Stimulated activated CD4-positive, alpha-beta T cell treated with anti-CD3 and anti-CD28 coated beads, Interleukin-4, amount 100 ng/mL, for 48 hours (primary cell): Measurements from ENCODE around the gene FBXW10.
"Not testable (repeated sequence)": the region's sequence is repeated elsewhere in the genome, so short reads cannot be mapped to it uniquely, and the experiment has no call there.

Experiments
- DNase-seq, 2 donors: peaks; one replicate each; pipeline ENCODE4 v3.0.0-alpha.2; 2020; ENCODE audit warnings: low read depth in 2 of 2

The FBXW10 gene

GRCh38 chr17:18743699-18744421 is at the start of gene FBXW10:
TSS of gene FBXW10 (plus strand) at chr17:18744054. CDS start at chr17:18744245, 191 bp downstream.
- not testable (repeated sequence) for DNase-seq

- not testable (repeated sequence) for DNase-seq
These were observed 48.7 kb upstream of the FBXW10 start for GRCh38 chr17:18695143-18695542.

GRCh38 chr17:18698473-18699103 is 45.3 kb upstream of the FBXW10 start:
- not testable (repeated sequence) for DNase-seq

- DNase-seq = not testable (repeated sequence)
These were observed 37.9 kb upstream of the FBXW10 start for GRCh38 chr17:18705955-18706354.

GRCh38 chr17:18708215-18708614 is 35.6 kb upstream of the FBXW10 start:
- DNase-seq = not testable (repeated sequence)

GRCh38 chr17:18712354-18712999 is 31.4 kb upstream of the FBXW10 start:
- peak; percentile 32 to 45 for DNase-seq

- not testable (repeated sequence) for DNase-seq
These were observed 25.0 kb upstream of the FBXW10 start for GRCh38 chr17:18718643-18719427.

- DNase-seq = not testable (repeated sequence)
These were observed 24.3 kb upstream of the FBXW10 start for GRCh38 chr17:18719428-18720110.

GRCh38 chr17:18721775-18722547 is 21.9 kb upstream of the FBXW10 start:
- not testable (repeated sequence) for DNase-seq

GRCh38 chr17:18722612-18723011 is 21.2 kb upstream of the FBXW10 start:
- not testable (repeated sequence) for DNase-seq

GRCh38 chr17:18723509-18723908 is 20.3 kb upstream of the FBXW10 start:
- DNase-seq = not testable (repeated sequence)

- DNase-seq = not testable (repeated sequence)
These were observed 11.4 kb upstream of the FBXW10 start for GRCh38 chr17:18732438-18732837.

GRCh38 chr17:18733350-18733749 is 10.5 kb upstream of the FBXW10 start:
- not testable (repeated sequence) for DNase-seq

GRCh38 chr17:18739616-18740391 is 4.0 kb upstream of the FBXW10 start:
- DNase-seq = not testable (repeated sequence)

GRCh38 chr17:18741228-18741627 is 2.6 kb upstream of the FBXW10 start:
- not testable (repeated sequence) for DNase-seq

GRCh38 chr17:18744726-18745125 is 872 bp downstream of the FBXW10 start:
- not testable (repeated sequence) for DNase-seq

GRCh38 chr17:18746551-18746950 is 2.7 kb downstream of the FBXW10 start:
- DNase-seq = not testable (repeated sequence)

- not testable (repeated sequence) for DNase-seq
These were observed 3.6 kb downstream of the FBXW10 start for GRCh38 chr17:18747501-18747900.

- DNase-seq = not testable (repeated sequence)
These were observed 6.4 kb downstream of the FBXW10 start for GRCh38 chr17:18750242-18750641.
